Neuronal stem cell (in vitro differentiated cells): ENCODE results near the gene NAV1.

Experiments
- DNase-seq: peaks from one replicate; pipeline ENCODE4 v3.0.0-alpha.2; 2013; ENCODE audit warnings: low spot score
- H2AFZ ChIP-seq: one replicate; pipeline ENCODE4 v1.6.1; 2013; ENCODE audit warnings: mild to moderate bottlenecking, low read length, inconsistent platforms
- H2AK5ac ChIP-seq: 2 replicates; pipeline ENCODE4 v1.6.1; 2013; ENCODE audit warnings: low read depth, mild to moderate bottlenecking, inconsistent platforms, low read length, moderate library complexity, mixed read lengths
- H2BK120ac ChIP-seq: 2 replicates; pipeline ENCODE4 v1.6.1; 2013; ENCODE audit warnings: low read depth, mild to moderate bottlenecking, inconsistent platforms, low read length, moderate library complexity, mixed read lengths
- H2BK12ac ChIP-seq: one replicate; pipeline ENCODE4 v1.6.1; 2013; ENCODE audit warnings: low read length, inconsistent platforms
- H2BK15ac ChIP-seq: 2 replicates; pipeline ENCODE4 v1.6.1; 2013; ENCODE audit warnings: mild to moderate bottlenecking, low read length, inconsistent platforms, mixed read lengths
- H2BK5ac ChIP-seq: one replicate; pipeline ENCODE4 v1.6.1; 2013; ENCODE audit warnings: inconsistent platforms, mild to moderate bottlenecking, low read length, moderate library complexity
- H3K14ac ChIP-seq: one replicate; pipeline ENCODE4 v1.6.1; 2013; ENCODE audit warnings: low read length, inconsistent platforms
- H3K18ac ChIP-seq: 2 replicates; pipeline ENCODE4 v1.6.1; 2013; ENCODE audit warnings: low read length, inconsistent platforms
- H3K23ac ChIP-seq: 2 replicates; pipeline ENCODE4 v1.6.1; 2013; ENCODE audit warnings: low read depth, mild to moderate bottlenecking, mixed read lengths, low read length, inconsistent platforms; ENCODE audit not compliant: poor library complexity
- H3K27ac ChIP-seq: replicated peaks from 3 replicates; pipeline ENCODE4 v1.5.1; 2013; ENCODE audit warnings: low read length, inconsistent platforms
- H3K27me3 ChIP-seq, 3 experiments: 2 replicates each; pipeline ENCODE4 v1.6.1; 2013; ENCODE audit warnings: low read length in 3 of 3, mild to moderate bottlenecking in 2 of 3, inconsistent platforms in 1 of 3, low read depth in 1 of 3, mixed read lengths in 1 of 3, moderate library complexity in 1 of 3; ENCODE audit not compliant: control insufficient read depth in 3 of 3, insufficient read depth in 3 of 3
- H3K36me3 ChIP-seq, 2 donors: replicated peaks in 1 of 2; 2 replicates each; pipeline ENCODE4 v1.6.1; 2013; ENCODE audit warnings: low read length in 2 of 2; ENCODE audit not compliant: control insufficient read depth in 2 of 2, insufficient read depth in 2 of 2
- H3K4ac ChIP-seq: 2 replicates; pipeline ENCODE4 v1.6.1; 2013; ENCODE audit warnings: inconsistent platforms, mild to moderate bottlenecking, low read length, moderate library complexity
- H3K4me1 ChIP-seq, 2 donors: 1 replicate in 1 of 2; 2 replicates in 1 of 2; pipeline ENCODE4 v1.6.1; 2013; ENCODE audit warnings: low read length in 2 of 2, low read depth in 1 of 2; ENCODE audit not compliant: control insufficient read depth in 2 of 2, insufficient read depth in 1 of 2
- H3K4me2 ChIP-seq: one replicate; pipeline ENCODE4 v1.6.1; 2013; ENCODE audit warnings: mild to moderate bottlenecking, low read length, inconsistent platforms; ENCODE audit not compliant: insufficient read depth, poor library complexity, severe bottlenecking
- H3K4me3 ChIP-seq, 2 donors: 2 replicates each; pipeline ENCODE4 v1.5.1; 2013; ENCODE audit warnings: low read length in 2 of 2, mild to moderate bottlenecking in 2 of 2, inconsistent platforms in 1 of 2, moderate library complexity in 1 of 2
- H3K79me1 ChIP-seq: one replicate; pipeline ENCODE4 v1.6.1; 2013; ENCODE audit warnings: low read depth, mild to moderate bottlenecking, inconsistent platforms, low read length, moderate library complexity
- H3K9ac ChIP-seq: one replicate; pipeline ENCODE4 v1.6.1; 2013; ENCODE audit warnings: mild to moderate bottlenecking, low read depth, low read length, inconsistent platforms; ENCODE audit not compliant: poor library complexity
- H3K9me3 ChIP-seq, 2 donors: replicated peaks in 1 of 2; 2 replicates each; pipeline versions ENCODE3 to v1.6.1; 2013; ENCODE audit warnings: low read length in 2 of 2, mild to moderate bottlenecking in 2 of 2, inconsistent platforms in 1 of 2, low read depth in 1 of 2, mixed read lengths in 1 of 2, moderate library complexity in 1 of 2; ENCODE audit not compliant: control insufficient read depth in 2 of 2, insufficient read depth in 1 of 2
- H4K8ac ChIP-seq: one replicate; pipeline ENCODE4 v1.6.1; 2013; ENCODE audit warnings: low read depth, mild to moderate bottlenecking, inconsistent platforms, low read length, moderate library complexity
- H4K91ac ChIP-seq: one replicate; pipeline ENCODE4 v1.6.1; 2013; ENCODE audit warnings: low read length, low read depth, mild to moderate bottlenecking, inconsistent platforms; ENCODE audit not compliant: poor library complexity
- WGBS, 2 donors: extraction: QIAGEN DNeasy Blood & Tissue Kit; methylation state at CpG; one replicate each; pipeline ENCODE4 v1.1.7; 2013; ENCODE audit warnings: missing lambda C conversion rate in 2 of 2, mixed read lengths in 1 of 2; ENCODE audit not compliant: insufficient read length in 2 of 2, insufficient replicate concordance in 1 of 2; ENCODE audit errors: extremely low coverage in 2 of 2; 5-methylcytosine and 5-hydroxymethylcytosine counted together

The NAV1 gene

GRCh38 chr1:201501812-201502510 lies 37.0 kb upstream of the NAV1 start:
- Histone ChIP-seq H3K27me3 (peaks cover 0 to 5% (median 0%) of the 10 kb centered on the region in 3 experiments), H2AFZ (no peak overlapping the region), H3K4me2 (no peak overlapping the region), H3K4me3 (no peak overlapping the region), H4K91ac (no peak overlapping the region), H3K79me1 (no peaks in the 10 kb centered on the region), H3K14ac (no peak overlapping the region), H3K4me1 (peaks cover 25 to 52% of the 10 kb centered on the region in 2 donors), H3K4ac (no peak overlapping the region), H3K9ac (no peak overlapping the region), H4K8ac (no peak overlapping the region), H2BK120ac (no peak overlapping the region), H3K23ac (no peak overlapping the region), H3K27ac (no peak overlapping the region), H3K36me3 (no peaks in the 10 kb centered on the region), H2BK5ac (no peak overlapping the region), H2AK5ac (peak overlapping the region; percentile 42), H2BK15ac (no peak overlapping the region), H2BK12ac (no peak overlapping the region), H3K18ac (peak overlapping the region; percentile 22), H3K9me3 (no peaks in the 10 kb centered on the region)
- no CpG with 5 or more reads among the region's 10 CpGs for WGBS, 2 donors
- DNase-seq = no peak

- H3K4me1 ChIP-seq = peaks cover 26 to 52% of the 10 kb centered on the region in 2 donors
- no peak overlapping the region for H3K18ac ChIP-seq
- H3K79me1 ChIP-seq = no peaks in the 10 kb centered on the region
- no peak overlapping the region for H2BK15ac ChIP-seq
- H3K27me3 ChIP-seq = peaks cover 0 to 10% (median 0%) of the 10 kb centered on the region in 3 experiments
- DNase-seq = no peak
- H2AFZ ChIP-seq = no peak overlapping the region
- no peak overlapping the region for H4K8ac ChIP-seq
- no peaks in the 10 kb centered on the region for H3K9me3 ChIP-seq
- no peak overlapping the region for H3K27ac ChIP-seq
- no peak overlapping the region for H4K91ac ChIP-seq
- no peak overlapping the region for H2BK120ac ChIP-seq
- no CpG with 5 or more reads among the region's 3 CpGs for WGBS, 2 donors
- H2AK5ac ChIP-seq = peak overlapping the region; percentile 42
- no peak overlapping the region for H3K4me2 ChIP-seq
- no peak overlapping the region for H3K4ac ChIP-seq
- no peak overlapping the region for H2BK12ac ChIP-seq
- H3K36me3 ChIP-seq = no peaks in the 10 kb centered on the region
- H3K4me3 ChIP-seq = no peak overlapping the region
- no peak overlapping the region for H2BK5ac ChIP-seq
- H3K23ac ChIP-seq = no peak overlapping the region
- H3K14ac ChIP-seq = no peak overlapping the region
- H3K9ac ChIP-seq = no peak overlapping the region
Observed at GRCh38 chr1:201502511-201502857, 36.4 kb upstream of the NAV1 start.

- Histone ChIP-seq H2BK120ac (no peak overlapping the region), H3K9me3 (no peaks in the 10 kb centered on the region), H2AK5ac (no peak overlapping the region), H3K79me1 (no peaks in the 10 kb centered on the region), H3K4me2 (no peak overlapping the region), H3K4me3 (peak overlapping the region in 1 of 2 donors; percentile 11), H2AFZ (peak overlapping the region; percentile 73), H3K4me1 (peaks cover 26 to 52% of the 10 kb centered on the region in 2 donors), H3K36me3 (no peaks in the 10 kb centered on the region), H3K4ac (no peak overlapping the region), H2BK5ac (no peak overlapping the region), H3K27me3 (peaks cover 0 to 16% (median 0%) of the 10 kb centered on the region in 3 experiments), H3K18ac (no peak overlapping the region), H3K9ac (no peak overlapping the region), H3K14ac (no peak overlapping the region), H2BK15ac (no peak overlapping the region), H4K8ac (no peak overlapping the region), H4K91ac (no peak overlapping the region), H3K23ac (no peak overlapping the region), H2BK12ac (peak overlapping the region; percentile 0), H3K27ac (peak overlapping the region; percentile 32)
- no CpG with 5 or more reads among the region's 13 CpGs for WGBS, 2 donors
- no peak for DNase-seq
Observed at GRCh38 chr1:201503397-201504176, 35.3 kb upstream of the NAV1 start.

GRCh38 chr1:201504179-201504631 lies 34.7 kb upstream of the NAV1 start:
- Histone ChIP-seq H2BK12ac (no peak overlapping the region), H3K79me1 (no peaks in the 10 kb centered on the region), H3K4me3 (no peak overlapping the region), H3K9ac (no peak overlapping the region), H2BK120ac (no peak overlapping the region), H3K14ac (no peak overlapping the region), H3K9me3 (no peaks in the 10 kb centered on the region), H4K91ac (no peak overlapping the region), H3K18ac (no peak overlapping the region), H2BK15ac (no peak overlapping the region), H2AK5ac (no peak overlapping the region), H4K8ac (no peak overlapping the region), H3K27ac (no peak overlapping the region), H3K4me1 (peaks cover 26 to 52% of the 10 kb centered on the region in 2 donors), H2AFZ (peak overlapping the region; percentile 73), H3K36me3 (no peaks in the 10 kb centered on the region), H2BK5ac (no peak overlapping the region), H3K4ac (no peak overlapping the region), H3K23ac (no peak overlapping the region), H3K27me3 (peaks cover 0 to 16% (median 0%) of the 10 kb centered on the region in 3 experiments), H3K4me2 (no peak overlapping the region)
- no CpG with 5 or more reads among the region's 3 CpGs for WGBS, 2 donors
- no peak for DNase-seq
